Measurements from ENCODE around the gene ARL5B. TPM values are rescaled to one million over a fixed set of nuclear protein-coding genes. Genes with fewer than 3 reads are reported as not detected.
"Not testable (repeated sequence)": the region's sequence is repeated elsewhere in the genome, so short reads cannot be mapped to it uniquely, and the experiment has no call there.

The ARL5B gene
- total and polyA plus RNA-seq, 9 of the 15 experiments (the other 6 are each of a cell fraction or from before 2014, with no cell fraction given), result 4.1 to 22.2 (median 15.1) TPM

DNA sequence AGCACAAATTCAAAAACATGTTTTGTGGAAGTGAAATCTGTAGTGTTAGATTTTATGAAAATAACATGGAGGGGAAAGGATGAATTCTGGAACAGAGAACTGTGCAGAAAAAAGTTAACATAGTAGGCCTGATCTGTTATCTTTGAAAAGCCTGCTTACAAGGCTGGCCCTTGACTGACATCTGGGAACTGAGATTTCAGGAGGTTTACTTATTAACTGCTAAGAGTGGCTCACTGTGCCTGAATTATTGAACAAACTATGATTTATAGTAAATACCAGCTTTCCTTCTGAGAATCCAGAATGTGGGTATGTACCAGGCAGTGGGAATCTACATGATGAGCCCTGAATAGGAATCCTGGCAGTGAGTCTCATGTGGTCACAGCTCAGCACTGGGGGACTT is 38.4 kb upstream of the ARL5B start:
- FAIRE-seq, result no peak
- Histone ChIP-seq H3K27me3 (ENCODE audit: control insufficient read depth in 2 of 2, insufficient read depth in 2 of 2, low read length in 2 of 2) (no peaks in the 10 kb centered on the region), H3K79me2 (ENCODE audit: control insufficient read depth, insufficient read depth, low read length) (no peaks in the 10 kb centered on the region; the same call in 1 of the 3 replicates), H3K9ac (ENCODE audit: insufficient read depth in 1 of 2, low read depth in 2 of 2, low read length in 2 of 2) (no peak overlapping the region), H4K20me1 (replicated peaks; ENCODE audit: control insufficient read depth, insufficient read depth, low read length) (no peaks in the 10 kb centered on the region), H3K9me1 (ENCODE audit: control insufficient read depth, insufficient read depth, low read length) (no peaks in the 10 kb centered on the region), H3K4me1 (replicated peaks in 1 of 2; ENCODE audit: control insufficient read depth in 2 of 2, insufficient read depth in 2 of 2, low read length in 2 of 2) (no peaks in the 10 kb centered on the region), H3K27ac (ENCODE audit: extremely low read depth, low read depth, low read length) (no peak overlapping the region), H3K4me3 (no peak overlapping the region), H3K9me3 (replicated peaks; ENCODE audit: control insufficient read depth, insufficient read depth, low read depth, low read length) (no peaks in the 10 kb centered on the region), H3K36me3 (ENCODE audit: control insufficient read depth, insufficient read depth, low read length) (peaks cover 64% of the 10 kb centered on the region; the same call in 2 of the 3 replicates), H2AFZ (ENCODE audit: low read depth, low read length) (no peak overlapping the region), H3K4me2 (ENCODE audit: insufficient read depth, low read length) (no peak overlapping the region)
- no peak for ATAC-seq
- TF ChIP-seq ZNF174 (CRISPR knock-in tag; IDR thresholded peaks at IDR 0.05), result no peak
- TF ChIP-seq, protein P1, sequence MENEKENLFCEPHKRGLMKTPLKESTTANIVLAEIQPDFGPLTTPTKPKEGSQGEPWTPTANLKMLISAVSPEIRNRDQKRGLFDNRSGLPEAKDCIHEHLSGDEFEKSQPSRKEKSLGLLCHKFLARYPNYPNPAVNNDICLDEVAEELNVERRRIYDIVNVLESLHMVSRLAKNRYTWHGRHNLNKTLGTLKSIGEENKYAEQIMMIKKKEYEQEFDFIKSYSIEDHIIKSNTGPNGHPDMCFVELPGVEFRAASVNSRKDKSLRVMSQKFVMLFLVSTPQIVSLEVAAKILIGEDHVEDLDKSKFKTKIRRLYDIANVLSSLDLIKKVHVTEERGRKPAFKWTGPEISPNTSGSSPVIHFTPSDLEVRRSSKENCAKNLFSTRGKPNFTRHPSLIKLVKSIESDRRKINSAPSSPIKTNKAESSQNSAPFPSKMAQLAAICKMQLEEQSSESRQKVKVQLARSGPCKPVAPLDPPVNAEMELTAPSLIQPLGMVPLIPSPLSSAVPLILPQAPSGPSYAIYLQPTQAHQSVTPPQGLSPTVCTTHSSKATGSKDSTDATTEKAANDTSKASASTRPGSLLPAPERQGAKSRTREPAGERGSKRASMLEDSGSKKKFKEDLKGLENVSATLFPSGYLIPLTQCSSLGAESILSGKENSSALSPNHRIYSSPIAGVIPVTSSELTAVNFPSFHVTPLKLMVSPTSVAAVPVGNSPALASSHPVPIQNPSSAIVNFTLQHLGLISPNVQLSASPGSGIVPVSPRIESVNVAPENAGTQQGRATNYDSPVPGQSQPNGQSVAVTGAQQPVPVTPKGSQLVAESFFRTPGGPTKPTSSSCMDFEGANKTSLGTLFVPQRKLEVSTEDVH (IDR thresholded peaks at IDR 0.05; ENCODE audit: low read depth, partially characterized antibody), result no peak
- TF ChIP-seq MCM5 (IDR thresholded peaks at IDR 0.05; ENCODE audit: low read depth), result no peak
- no peak for TF ChIP-seq EZH2 (IDR thresholded peaks at IDR 0.05; ENCODE audit: borderline replicate concordance, low read depth, low read length)
- TF ChIP-seq ZNF347 (CRISPR knock-in tag; IDR thresholded peaks at IDR 0.05; ENCODE audit: low read depth), result no peak
- TF ChIP-seq TAF7 (tag; IDR thresholded peaks at IDR 0.05), result no peak
- TF ChIP-seq ZBTB9 (CRISPR knock-in tag; IDR thresholded peaks at IDR 0.05), result no peak
- no peak for TF ChIP-seq HDAC1 (IDR thresholded peaks at IDR 0.05)
- no peak for TF ChIP-seq ARHGAP35 (IDR thresholded peaks at IDR 0.05; ENCODE audit: partially characterized antibody)
- TF ChIP-seq DIDO1 (tag; IDR thresholded peaks at IDR 0.05; ENCODE audit: low read depth), result no peak
- TF ChIP-seq ZNF717 (CRISPR knock-in tag; IDR thresholded peaks at IDR 0.05), result no peak
- in situ Hi-C loops (cut with MboI) (no loop called here), intact Hi-C loops (cut with micrococcal nuclease) (no loop called here)
- no TSS peak for BruUV-seq (replicated peaks)
- DNase-seq (ENCODE audit: extremely low read depth in 1 of 4, low spot score in 3 of 4), result no peak
- ChIA-PET POLR2A (no interaction called here), CTCF (ENCODE audit: low intra/inter-chr PET ratio) (no interaction called here)

- BruUV-seq (replicated peaks); H3K9me3 ChIP-seq (replicated peaks; ENCODE audit: control insufficient read depth, insufficient read depth, low read depth, low read length); H3K79me2 ChIP-seq (ENCODE audit: control insufficient read depth, insufficient read depth, low read length); H4K20me1 ChIP-seq (replicated peaks; ENCODE audit: control insufficient read depth, insufficient read depth, low read length); H3K27ac ChIP-seq (ENCODE audit: extremely low read depth, low read depth, low read length); intact Hi-C loops (cut with micrococcal nuclease); H3K4me3 ChIP-seq; DNase-seq (ENCODE audit: extremely low read depth in 1 of 4, low spot score in 3 of 4); H2AFZ ChIP-seq (ENCODE audit: low read depth, low read length); in situ Hi-C loops (cut with MboI); H3K4me1 ChIP-seq (replicated peaks in 1 of 2; ENCODE audit: control insufficient read depth in 2 of 2, insufficient read depth in 2 of 2, low read length in 2 of 2); POLR2A ChIA-PET; H3K9ac ChIP-seq (ENCODE audit: insufficient read depth in 1 of 2, low read depth in 2 of 2, low read length in 2 of 2); CTCF ChIA-PET (ENCODE audit: low intra/inter-chr PET ratio); FAIRE-seq; H3K27me3 ChIP-seq (ENCODE audit: control insufficient read depth in 2 of 2, insufficient read depth in 2 of 2, low read length in 2 of 2); ATAC-seq; H3K9me1 ChIP-seq (ENCODE audit: control insufficient read depth, insufficient read depth, low read length); H3K4me2 ChIP-seq (ENCODE audit: insufficient read depth, low read length): not testable (repeated sequence)
- peaks cover 54% of the 10 kb centered on the region; the same call in 2 of the 3 replicates for H3K36me3 ChIP-seq (ENCODE audit: control insufficient read depth, insufficient read depth, low read length)
- WGBS (ENCODE audit: insufficient coverage, low coverage, missing lambda C conversion rate), result 43% methylated on average over 1 of the region's 1 CpG
Observed at GRCh38 chr10:18623671-18624070, 35.6 kb upstream of the ARL5B start.
